MCF 10A (cell line): ENCODE data around the gene ARHGEF16. TPM values are rescaled to one million over a fixed set of nuclear protein-coding genes. Genes with fewer than 3 reads are reported as not detected.
A peak's percentile ranks its signal among the peaks of the same experiment; 100 is the strongest.

ENCODE experiments used
- BruUV-seq: library from RNA; stranded (reverse); fragments of 400-500 nt; replicated peaks from 2 replicates; lab custom pipeline; 2021; lab: Mats Ljungman, UMichigan
- CTCF ChIA-PET: fragments of 300-600 bp; sonication (Branson Sonifier 250); formaldehyde crosslinking; extraction: SDS; loops from one replicate; lab custom pipeline; 2021; ENCODE audit warnings: antibody characterized with exemption, inconsistent platforms; lab: Yijun Ruan, JAX
- POLR2A ChIA-PET: fragments of 300-600, 350-650 bp; sonication (Branson Sonifier 250); formaldehyde crosslinking; extraction: SDS; loops from one replicate; lab custom pipeline; 2020; ENCODE audit warnings: antibody characterized with exemption, inconsistent platforms; lab: Yijun Ruan, JAX
- DNase-seq: peaks from one replicate; pipeline ENCODE4 v3.0.0-alpha.2; 2018; ENCODE audit not compliant: unreplicated experiment
- H3K27ac Mint-ChIP-seq: one replicate; pipeline ENCODE4 v1.8.0; 2022; ENCODE audit warnings: mild to moderate bottlenecking, low read depth, mixed read lengths; ENCODE audit not compliant: unreplicated experiment
- H3K27me3 Mint-ChIP-seq: one replicate; pipeline ENCODE4 v1.8.0; 2022; ENCODE audit warnings: mixed read lengths; ENCODE audit not compliant: insufficient read depth, unreplicated experiment
- H3K36me3 Mint-ChIP-seq: one replicate; pipeline ENCODE4 v1.8.0; 2022; ENCODE audit warnings: mild to moderate bottlenecking, moderate library complexity, mixed read lengths; ENCODE audit not compliant: insufficient read depth, unreplicated experiment
- H3K4me1 Mint-ChIP-seq: one replicate; pipeline ENCODE4 v1.8.0; 2022; ENCODE audit warnings: mixed read lengths; ENCODE audit not compliant: insufficient read depth, unreplicated experiment
- H3K4me3 Mint-ChIP-seq: one replicate; pipeline ENCODE4 v1.8.0; 2022; ENCODE audit warnings: mild to moderate bottlenecking, moderate library complexity, mixed read lengths; ENCODE audit not compliant: unreplicated experiment
- H3K9me3 Mint-ChIP-seq: one replicate; pipeline ENCODE4 v1.8.0; 2022; ENCODE audit warnings: mixed read lengths; ENCODE audit not compliant: unreplicated experiment
- CTCF ChIP-seq: fragments of 200-600 bp; IDR thresholded peaks from one replicate; pipeline ENCODE4 v1.8.0; 2022; ENCODE audit warnings: antibody characterized with exemption, mild to moderate bottlenecking; ENCODE audit not compliant: unreplicated experiment
- intact Hi-C: fragments of 100-400 bp; cut with micrococcal nuclease; formaldehyde crosslinking; loops from 2 replicates; pipeline ENCODE4 v1.14.1; 2022
- total RNA-seq: library from RNA; stranded (reverse); gene quantifications from 2 replicates; pipeline ENCODE4 v1.2.3, GENCODE V29; 2022

The ARHGEF16 gene
- total RNA-seq, 1 experiment from 2014 or later: 8.6 TPM

- H3K4me1 Mint-ChIP-seq: peaks cover 13% of the 10 kb centered on the region
- BruUV-seq: no TSS peak
- DNase-seq: no peak
- H3K27ac Mint-ChIP-seq: peak overlapping the region; percentile 32
- no peaks in the 10 kb centered on the region for H3K27me3 Mint-ChIP-seq
- H3K4me3 Mint-ChIP-seq: no peak overlapping the region
- TF ChIP-seq CTCF: no peak
- POLR2A ChIA-PET: interaction anchor here (1.0 to 1.1 kb wide), 3 partner anchors 39 to 116 kb away, joined by 3 to 6 read pairs (median 5); no protein-coding TSS in a partner anchor
- H3K36me3 Mint-ChIP-seq: peaks cover 12% of the 10 kb centered on the region
- no peaks in the 10 kb centered on the region for H3K9me3 Mint-ChIP-seq
- intact Hi-C loops: no loop called here
- CTCF ChIA-PET: interaction anchor here (0.7 to 2.4 kb wide), 7 partner anchors 13 to 119 kb away, joined by 3 to 8 read pairs (median 3); no protein-coding TSS in a partner anchor
Observed at GRCh38 chr1:3503525-3503886, 49.0 kb downstream of the ARHGEF16 start.

- no peak for TF ChIP-seq CTCF
- intact Hi-C loops: loop anchor here (1.0 kb wide), 1 partner anchor 39 kb away; no protein-coding TSS in a partner anchor
- no TSS peak for BruUV-seq
- Mint-ChIP-seq H3K27ac (peak overlapping the region; percentile 32), H3K9me3 (no peaks in the 10 kb centered on the region), H3K27me3 (no peaks in the 10 kb centered on the region), H3K4me3 (no peak overlapping the region), H3K4me1 (peaks cover 13% of the 10 kb centered on the region), H3K36me3 (peaks cover 12% of the 10 kb centered on the region)
- POLR2A ChIA-PET: interaction anchor here (0.9 to 1.1 kb wide), 4 partner anchors 26 to 115 kb away, joined by 3 to 6 read pairs (median 4); no protein-coding TSS in a partner anchor
- DNase-seq: peak; percentile 91
- CTCF ChIA-PET: interaction anchor here (0.7 to 2.4 kb wide), 9 partner anchors 14 to 118 kb away, joined by 3 to 8 read pairs (median 3); no protein-coding TSS in a partner anchor
Observed at GRCh38 chr1:3504151-3504821, 49.8 kb downstream of the ARHGEF16 start.

GRCh38 chr1:3504822-3505153 lies 50.3 kb downstream of the ARHGEF16 start:
- BruUV-seq: no TSS peak
- H3K9me3 Mint-ChIP-seq: no peaks in the 10 kb centered on the region
- no peak overlapping the region for H3K4me3 Mint-ChIP-seq
- intact Hi-C loops: loop anchor here (1.0 kb wide), 1 partner anchor 39 kb away; no protein-coding TSS in a partner anchor
- DNase-seq: no peak
- peaks cover 12% of the 10 kb centered on the region for H3K36me3 Mint-ChIP-seq
- TF ChIP-seq CTCF: no peak
- no peak overlapping the region for H3K27ac Mint-ChIP-seq
- no peaks in the 10 kb centered on the region for H3K27me3 Mint-ChIP-seq
- ChIA-PET POLR2A (interaction anchor here (0.9 to 1.2 kb wide), 4 partner anchors 23 to 44 kb away, joined by 3 to 6 read pairs (median 4); no protein-coding TSS in a partner anchor), CTCF (interaction anchor here (0.8 to 2.4 kb wide), 5 partner anchors 42 to 117 kb away, joined by 3 to 8 read pairs (median 5); no protein-coding TSS in a partner anchor)
- H3K4me1 Mint-ChIP-seq: peaks cover 13% of the 10 kb centered on the region

GRCh38 chr1:3505161-3505560 lies 50.7 kb downstream of the ARHGEF16 start:
- intact Hi-C loops: no loop called here
- Mint-ChIP-seq H3K27me3 (no peaks in the 10 kb centered on the region), H3K4me1 (peaks cover 13% of the 10 kb centered on the region), H3K36me3 (peaks cover 12% of the 10 kb centered on the region), H3K27ac (no peak overlapping the region), H3K4me3 (no peak overlapping the region), H3K9me3 (no peaks in the 10 kb centered on the region)
- no peak for TF ChIP-seq CTCF
- ChIA-PET CTCF (interaction anchor here (0.6 to 2.4 kb wide), 4 partner anchors 50 to 117 kb away, joined by 3 to 8 read pairs (median 6); no protein-coding TSS in a partner anchor), POLR2A (interaction anchor here (1.2 kb wide), 1 partner anchor 23 kb away, joined by 4 read pairs; no protein-coding TSS in a partner anchor)
- DNase-seq: no peak
- BruUV-seq: no TSS peak
